WERI-Rb-1 (cell line): ENCODE measurements around the gene MAPK8IP1.

Experiments used
- DNase-seq: peaks from one replicate; pipeline ENCODE4 v3.0.0-alpha.2; 2020
- H3K27ac ChIP-seq: fragments of 250-450 bp; sonication (Bioruptor Pico); 2 replicates; pipeline ENCODE4 v1.5.1; 2020; ENCODE audit warnings: mild to moderate bottlenecking, moderate library complexity
- H3K27me3 ChIP-seq: fragments of 250-450 bp; sonication (Bioruptor Pico); 2 replicates; pipeline ENCODE4 v1.5.1; 2021; ENCODE audit warnings: mild to moderate bottlenecking, low read depth, moderate library complexity; ENCODE audit not compliant: insufficient read depth, severe bottlenecking
- H3K36me3 ChIP-seq: fragments of 250-450 bp; sonication (Bioruptor Pico); 2 replicates; pipeline ENCODE4 v1.5.1; 2020; ENCODE audit warnings: mild to moderate bottlenecking, moderate library complexity
- H3K4me3 ChIP-seq: 2 replicates; pipeline ENCODE4 v1.5.1; 2011; ENCODE audit warnings: low read depth, mild to moderate bottlenecking, control low read depth, low read length
- H3K9me3 ChIP-seq: fragments of 250-450 bp; sonication (Bioruptor Pico); 2 replicates; pipeline ENCODE4 v1.5.1; 2021; ENCODE audit warnings: mild to moderate bottlenecking, moderate library complexity; ENCODE audit not compliant: severe bottlenecking
- TF ChIP-seq, protein P1 (sequence below): IDR thresholded peaks from 2 replicates; pipeline ENCODE4 v1.5.1; 2011; ENCODE audit warnings: low read depth, mild to moderate bottlenecking, control low read depth, inconsistent platforms, low read length

Gene MAPK8IP1

DNA sequence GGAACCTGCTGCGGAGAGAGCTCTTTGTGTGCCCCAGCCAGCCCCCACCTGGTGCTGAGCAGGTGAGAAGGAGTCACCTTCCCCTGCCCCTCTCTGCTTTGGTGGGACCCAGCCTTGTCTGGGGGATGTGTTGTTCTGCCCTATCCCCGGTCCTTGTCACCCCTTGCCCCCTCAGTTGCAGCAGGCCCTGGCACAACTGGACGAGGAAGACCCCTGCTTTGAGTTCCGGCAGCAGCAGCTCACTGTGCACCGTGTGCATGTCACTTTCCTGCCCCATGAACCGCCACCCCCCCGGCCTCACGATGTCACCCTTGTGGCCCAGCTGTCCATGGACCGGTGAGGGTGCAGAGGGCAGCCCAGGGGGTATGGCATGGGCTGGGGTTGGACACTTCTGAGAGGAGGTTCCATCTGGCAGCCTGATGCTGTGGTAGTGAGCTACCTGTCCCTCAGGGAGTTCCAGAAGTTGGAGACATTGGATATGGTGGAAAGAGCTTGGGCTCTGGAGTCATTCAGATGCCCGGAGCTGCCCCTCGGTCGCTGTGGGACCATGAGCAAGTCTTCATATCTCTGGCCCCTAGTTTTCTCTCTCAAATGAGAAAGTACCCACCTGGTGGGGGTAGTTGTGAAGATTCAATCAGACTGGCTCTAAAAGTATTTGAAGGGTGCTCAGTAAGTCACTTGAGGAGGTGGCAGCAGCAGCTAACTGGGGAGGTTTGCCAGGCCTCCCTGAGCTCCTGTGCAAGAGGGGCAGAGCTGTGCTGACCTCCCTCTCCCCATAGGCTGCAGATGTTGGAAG, 41.3 kb downstream of the MAPK8IP1 start:
- TF ChIP-seq, protein P1, sequence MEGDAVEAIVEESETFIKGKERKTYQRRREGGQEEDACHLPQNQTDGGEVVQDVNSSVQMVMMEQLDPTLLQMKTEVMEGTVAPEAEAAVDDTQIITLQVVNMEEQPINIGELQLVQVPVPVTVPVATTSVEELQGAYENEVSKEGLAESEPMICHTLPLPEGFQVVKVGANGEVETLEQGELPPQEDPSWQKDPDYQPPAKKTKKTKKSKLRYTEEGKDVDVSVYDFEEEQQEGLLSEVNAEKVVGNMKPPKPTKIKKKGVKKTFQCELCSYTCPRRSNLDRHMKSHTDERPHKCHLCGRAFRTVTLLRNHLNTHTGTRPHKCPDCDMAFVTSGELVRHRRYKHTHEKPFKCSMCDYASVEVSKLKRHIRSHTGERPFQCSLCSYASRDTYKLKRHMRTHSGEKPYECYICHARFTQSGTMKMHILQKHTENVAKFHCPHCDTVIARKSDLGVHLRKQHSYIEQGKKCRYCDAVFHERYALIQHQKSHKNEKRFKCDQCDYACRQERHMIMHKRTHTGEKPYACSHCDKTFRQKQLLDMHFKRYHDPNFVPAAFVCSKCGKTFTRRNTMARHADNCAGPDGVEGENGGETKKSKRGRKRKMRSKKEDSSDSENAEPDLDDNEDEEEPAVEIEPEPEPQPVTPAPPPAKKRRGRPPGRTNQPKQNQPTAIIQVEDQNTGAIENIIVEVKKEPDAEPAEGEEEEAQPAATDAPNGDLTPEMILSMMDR, result no peak
- no peak for DNase-seq
- H3K36me3 ChIP-seq, result peaks cover 13% of the 10 kb centered on the region

DNA sequence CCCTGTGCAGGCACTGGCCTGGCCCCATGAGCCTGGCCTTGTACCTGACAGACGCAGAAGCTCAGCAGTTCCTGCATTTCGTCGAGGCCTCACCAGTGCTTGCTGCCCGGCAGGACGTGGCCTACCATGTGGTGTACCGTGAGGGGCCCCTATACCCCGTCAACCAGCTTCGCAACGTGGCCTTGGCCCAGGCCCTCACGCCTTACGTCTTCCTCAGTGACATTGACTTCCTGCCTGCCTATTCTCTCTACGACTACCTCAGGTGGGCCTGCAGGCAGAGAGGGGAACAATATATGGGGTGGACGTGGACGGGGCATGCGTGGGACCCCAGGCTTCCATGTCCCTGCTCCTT, 41.9 kb downstream of the MAPK8IP1 start:
- Histone ChIP-seq H3K36me3 (peaks cover 13% of the 10 kb centered on the region), H3K27me3 (no peaks in the 10 kb centered on the region), H3K27ac (no peak overlapping the region), H3K9me3 (no peaks in the 10 kb centered on the region), H3K4me3 (no peak overlapping the region)
- TF ChIP-seq, protein P1, result no peak
- no peak for DNase-seq

More for the DNA sequence above, 41.3 kb downstream of the MAPK8IP1 start:
- Histone ChIP-seq H3K27me3 (no peaks in the 10 kb centered on the region), H3K27ac (no peak overlapping the region), H3K4me3 (no peak overlapping the region), H3K9me3 (no peaks in the 10 kb centered on the region)

DNA sequence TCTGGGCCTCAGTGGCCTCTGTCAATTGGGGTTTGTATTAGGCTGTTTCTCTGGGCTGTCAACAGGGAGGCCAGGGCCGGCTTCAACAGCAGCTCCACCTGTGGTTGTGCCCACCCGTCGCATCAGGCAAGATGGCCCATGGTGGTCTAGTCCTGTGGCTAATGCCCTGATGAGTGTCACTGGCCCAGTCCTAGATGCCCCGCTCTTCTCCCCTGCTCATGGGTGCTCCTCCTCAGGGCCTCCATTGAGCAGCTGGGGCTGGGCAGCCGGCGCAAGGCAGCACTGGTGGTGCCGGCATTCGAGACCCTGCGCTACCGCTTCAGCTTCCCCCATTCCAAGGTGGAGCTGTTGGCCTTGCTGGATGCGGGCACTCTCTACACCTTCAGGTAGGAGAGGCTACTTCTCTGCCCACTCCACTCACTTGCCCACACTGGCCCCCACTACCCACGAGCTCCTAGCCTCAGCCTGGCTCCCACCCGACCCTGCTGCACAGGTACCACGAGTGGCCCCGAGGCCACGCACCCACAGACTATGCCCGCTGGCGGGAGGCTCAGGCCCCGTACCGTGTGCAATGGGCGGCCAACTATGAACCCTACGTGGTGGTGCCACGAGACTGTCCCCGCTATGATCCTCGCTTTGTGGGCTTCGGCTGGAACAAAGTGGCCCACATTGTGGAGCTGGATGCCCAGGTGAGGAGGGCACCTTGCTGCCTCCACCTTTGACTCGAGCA, 42.4 kb downstream of the MAPK8IP1 start:
- H3K27me3 ChIP-seq, result no peaks in the 10 kb centered on the region
- DNase-seq, result no peak
- H3K9me3 ChIP-seq, result no peaks in the 10 kb centered on the region
- no peak overlapping the region for H3K4me3 ChIP-seq
- H3K36me3 ChIP-seq, result peaks cover 13% of the 10 kb centered on the region
- H3K27ac ChIP-seq, result no peak overlapping the region
- TF ChIP-seq, protein P1, result no peak

DNA sequence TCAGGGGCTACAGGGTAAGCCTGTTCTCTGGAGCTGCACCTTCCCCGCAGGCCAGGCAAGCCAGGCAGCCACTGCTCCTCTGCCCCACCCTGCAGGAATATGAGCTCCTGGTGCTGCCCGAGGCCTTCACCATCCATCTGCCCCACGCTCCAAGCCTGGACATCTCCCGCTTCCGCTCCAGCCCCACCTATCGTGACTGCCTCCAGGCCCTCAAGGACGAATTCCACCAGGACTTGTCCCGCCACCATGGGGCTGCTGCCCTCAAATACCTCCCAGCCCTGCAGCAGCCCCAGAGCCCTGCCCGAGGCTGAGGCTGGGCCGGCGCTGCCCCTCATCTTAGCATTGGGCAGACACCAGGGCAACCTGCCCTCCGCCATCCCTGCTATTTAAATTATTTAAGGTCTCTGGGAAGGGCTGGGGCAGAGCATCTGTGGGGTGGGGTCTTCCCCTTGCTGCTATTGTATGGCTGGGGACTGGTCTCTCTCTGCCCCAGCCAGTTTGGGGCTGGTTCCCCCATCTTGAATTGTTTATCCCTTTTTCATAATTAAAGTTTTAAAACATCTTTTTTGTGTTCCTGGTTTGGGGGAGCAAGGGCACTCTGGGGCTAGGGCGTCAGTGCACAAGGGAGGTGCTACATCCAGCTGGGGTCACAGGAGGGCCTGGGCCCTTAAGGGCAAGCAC, 43.2 kb downstream of the MAPK8IP1 start:
- TF ChIP-seq, protein P1, result no peak
- no peak for DNase-seq
- Histone ChIP-seq H3K9me3 (no peaks in the 10 kb centered on the region), H3K4me3 (no peak overlapping the region), H3K27me3 (no peaks in the 10 kb centered on the region), H3K27ac (no peak overlapping the region), H3K36me3 (peaks cover 18% of the 10 kb centered on the region)

DNA sequence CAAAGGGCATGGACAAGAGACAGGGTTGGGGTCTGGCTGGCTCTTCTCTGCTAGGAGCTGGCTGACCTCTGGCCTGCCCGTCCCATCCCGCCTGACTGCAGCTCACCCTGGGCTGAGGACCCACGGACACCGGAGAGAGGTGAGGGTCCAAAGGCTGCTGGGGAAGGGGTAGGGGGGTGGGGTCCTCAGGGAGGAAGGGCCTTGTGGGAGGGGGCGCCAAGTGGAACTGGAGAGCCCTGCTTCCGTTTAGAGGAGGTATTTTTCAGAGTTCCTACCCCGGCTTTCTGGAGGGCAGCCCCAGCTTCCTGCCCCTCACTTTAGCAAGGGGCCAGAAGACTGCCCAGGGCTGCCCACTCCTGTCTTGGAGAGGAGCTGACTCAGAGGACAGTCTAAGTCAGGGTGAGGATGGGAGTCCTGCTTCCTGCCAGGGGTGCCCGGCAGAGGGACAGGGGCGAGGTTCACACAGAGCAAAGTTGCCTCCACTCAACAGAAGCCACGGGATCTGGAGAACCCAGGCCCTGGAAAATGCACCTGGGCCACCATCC, 44.1 kb downstream of the MAPK8IP1 start:
- H3K27ac ChIP-seq, result no peak overlapping the region
- DNase-seq, result no peak
- no peaks in the 10 kb centered on the region for H3K9me3 ChIP-seq
- peaks cover 25% of the 10 kb centered on the region for H3K36me3 ChIP-seq
- TF ChIP-seq, protein P1, result no peak
- H3K4me3 ChIP-seq, result no peak overlapping the region
- no peaks in the 10 kb centered on the region for H3K27me3 ChIP-seq
